ENCODE measurements around the gene GCLM. TPM values are rescaled to one million over a fixed set of nuclear protein-coding genes. Genes with fewer than 3 reads are reported as not detected.

GCLM gene
- total and polyA plus RNA-seq, 2 experiments from 2014 or later = 1.5 to 11.1 TPM

- Histone ChIP-seq H3K27me3 (no peaks in the 10 kb centered on the region), H3K9me3 (ENCODE audit: low read depth) (no peaks in the 10 kb centered on the region), H3K36me3 (no peaks in the 10 kb centered on the region), H3K27ac (peak overlapping the region; percentile 86), H3K4me3 (peak overlapping the region; percentile 75), H3K4me1 (ENCODE audit: low read depth) (no peaks in the 10 kb centered on the region)
- TF ChIP-seq, protein P1, sequence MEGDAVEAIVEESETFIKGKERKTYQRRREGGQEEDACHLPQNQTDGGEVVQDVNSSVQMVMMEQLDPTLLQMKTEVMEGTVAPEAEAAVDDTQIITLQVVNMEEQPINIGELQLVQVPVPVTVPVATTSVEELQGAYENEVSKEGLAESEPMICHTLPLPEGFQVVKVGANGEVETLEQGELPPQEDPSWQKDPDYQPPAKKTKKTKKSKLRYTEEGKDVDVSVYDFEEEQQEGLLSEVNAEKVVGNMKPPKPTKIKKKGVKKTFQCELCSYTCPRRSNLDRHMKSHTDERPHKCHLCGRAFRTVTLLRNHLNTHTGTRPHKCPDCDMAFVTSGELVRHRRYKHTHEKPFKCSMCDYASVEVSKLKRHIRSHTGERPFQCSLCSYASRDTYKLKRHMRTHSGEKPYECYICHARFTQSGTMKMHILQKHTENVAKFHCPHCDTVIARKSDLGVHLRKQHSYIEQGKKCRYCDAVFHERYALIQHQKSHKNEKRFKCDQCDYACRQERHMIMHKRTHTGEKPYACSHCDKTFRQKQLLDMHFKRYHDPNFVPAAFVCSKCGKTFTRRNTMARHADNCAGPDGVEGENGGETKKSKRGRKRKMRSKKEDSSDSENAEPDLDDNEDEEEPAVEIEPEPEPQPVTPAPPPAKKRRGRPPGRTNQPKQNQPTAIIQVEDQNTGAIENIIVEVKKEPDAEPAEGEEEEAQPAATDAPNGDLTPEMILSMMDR (IDR thresholded peaks at IDR 0.05; ENCODE audit: low read depth, low read length) = no peak
- no peak for DNase-seq (ENCODE audit: low read depth in 1 of 2, low spot score in 1 of 2)
These were observed 60.8 kb downstream of the GCLM start for GRCh38 chr1:93848350-93848883.

DNA sequence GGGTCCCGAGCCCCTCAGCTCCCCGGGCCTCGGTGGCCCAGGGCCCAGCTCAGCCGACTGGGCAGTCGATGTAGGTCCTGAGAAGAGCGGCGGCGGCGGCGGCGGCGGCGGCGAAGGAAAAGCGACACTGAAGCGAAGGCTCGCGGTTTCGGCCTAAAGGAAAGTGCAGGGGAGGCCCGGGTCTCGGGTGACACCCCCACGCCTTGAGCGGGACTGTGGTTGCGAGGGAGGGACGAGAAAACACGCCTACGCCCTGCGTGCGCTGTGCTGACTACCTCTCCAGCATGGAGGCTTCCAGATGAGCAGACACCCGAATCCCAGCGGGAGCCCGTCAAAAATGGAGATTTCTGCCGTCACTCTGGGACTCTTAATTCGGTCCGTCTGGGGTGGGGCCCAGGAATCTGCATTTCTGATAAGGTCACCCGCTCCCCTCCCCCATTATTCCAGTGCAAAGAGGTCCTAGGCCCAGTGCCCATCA lies 61.4 kb downstream of the GCLM start:
- Histone ChIP-seq H3K27ac (peak overlapping the region; percentile 86), H3K36me3 (no peaks in the 10 kb centered on the region), H3K9me3 (ENCODE audit: low read depth) (no peaks in the 10 kb centered on the region), H3K27me3 (no peaks in the 10 kb centered on the region), H3K4me3 (peak overlapping the region; percentile 75), H3K4me1 (ENCODE audit: low read depth) (no peaks in the 10 kb centered on the region)
- TF ChIP-seq, protein P1 (IDR thresholded peaks at IDR 0.05; ENCODE audit: low read depth, low read length) = no peak
- DNase-seq (ENCODE audit: low read depth in 1 of 2, low spot score in 1 of 2) = peak; percentile 62 to 74

DNA sequence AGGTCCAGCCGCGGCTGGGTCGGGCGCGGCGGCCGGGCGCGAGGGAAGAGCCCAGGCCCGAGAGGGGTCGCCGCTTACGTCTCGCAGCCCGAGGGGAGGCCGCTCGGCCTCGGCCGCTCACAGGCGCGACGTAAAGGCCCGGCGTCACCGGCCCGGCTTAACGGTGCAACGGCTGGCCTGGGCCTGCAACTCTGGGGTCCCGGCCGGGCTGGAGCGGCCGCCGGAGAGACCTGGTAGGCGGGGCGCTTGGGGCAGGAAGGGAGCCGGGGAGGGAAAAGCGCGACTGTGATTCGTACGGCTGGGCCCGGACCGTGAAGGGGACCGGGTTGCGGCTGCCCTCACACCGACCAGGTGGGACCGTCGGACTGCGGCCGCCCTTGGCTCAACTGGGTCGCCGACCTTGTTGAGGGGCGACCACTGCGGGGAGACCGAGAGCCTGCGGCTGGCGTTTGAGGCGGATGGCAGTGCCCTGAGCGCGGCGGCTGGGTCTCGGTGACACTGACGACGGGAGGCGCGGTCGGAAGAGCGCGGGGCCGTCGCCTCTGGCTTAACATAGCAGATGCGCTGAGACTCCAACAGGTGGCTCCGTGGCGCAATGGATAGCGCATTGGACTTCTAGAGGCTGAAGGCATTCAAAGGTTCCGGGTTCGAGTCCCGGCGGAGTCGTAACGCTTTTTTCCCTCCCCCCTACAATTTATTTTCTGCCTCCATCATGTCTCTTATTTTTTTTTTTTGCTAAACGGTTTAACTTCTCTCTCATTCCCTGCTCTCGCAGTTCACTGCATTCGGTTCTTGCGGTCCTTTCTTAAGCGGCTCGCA lies 62.0 kb downstream of the GCLM start:
- Histone ChIP-seq H3K4me1 (ENCODE audit: low read depth) (no peaks in the 10 kb centered on the region), H3K27me3 (no peaks in the 10 kb centered on the region), H3K9me3 (ENCODE audit: low read depth) (no peaks in the 10 kb centered on the region), H3K36me3 (no peaks in the 10 kb centered on the region), H3K27ac (peak overlapping the region; percentile 86), H3K4me3 (peak overlapping the region; percentile 75)
- DNase-seq (ENCODE audit: low read depth in 1 of 2, low spot score in 1 of 2) = peak; percentile 88 to 91
- TF ChIP-seq, protein P1 (IDR thresholded peaks at IDR 0.05; ENCODE audit: low read depth, low read length) = no peak

GRCh38 chr1:93846206-93846991 lies 62.8 kb downstream of the GCLM start:
- TF ChIP-seq, protein P1 (IDR thresholded peaks at IDR 0.05; ENCODE audit: low read depth, low read length) = peak; percentile 20
- no peaks in the 10 kb centered on the region for H3K27me3 ChIP-seq
- no peaks in the 10 kb centered on the region for H3K36me3 ChIP-seq
- H3K4me3 ChIP-seq = peak overlapping the region; percentile 75
- H3K27ac ChIP-seq = peak overlapping the region; percentile 84
- peak; percentile 86 to 91 for DNase-seq (ENCODE audit: low read depth in 1 of 2, low spot score in 1 of 2)
- no peaks in the 10 kb centered on the region for H3K9me3 ChIP-seq (ENCODE audit: low read depth)
- H3K4me1 ChIP-seq (ENCODE audit: low read depth) = no peaks in the 10 kb centered on the region

GRCh38 chr1:93845538-93846205 lies 63.6 kb downstream of the GCLM start:
- H3K9me3 ChIP-seq (ENCODE audit: low read depth) = no peaks in the 10 kb centered on the region
- H3K27me3 ChIP-seq = no peaks in the 10 kb centered on the region
- H3K36me3 ChIP-seq = no peaks in the 10 kb centered on the region
- H3K4me3 ChIP-seq = peak overlapping the region; percentile 75
- H3K4me1 ChIP-seq (ENCODE audit: low read depth) = no peaks in the 10 kb centered on the region
- H3K27ac ChIP-seq = peak overlapping the region; percentile 84
- TF ChIP-seq, protein P1 (IDR thresholded peaks at IDR 0.05; ENCODE audit: low read depth, low read length) = no peak
- DNase-seq (ENCODE audit: low read depth in 1 of 2, low spot score in 1 of 2) = peak in 1 of 2 donors; percentile 89
